AG04450 (cell line): ENCODE results near the gene NSD1. TPM values are rescaled to one million over a fixed set of nuclear protein-coding genes. Genes with fewer than 3 reads are reported as not detected.

Experiments
- CTCF ChIA-PET: fragments of 300-600, 350-600 bp; formaldehyde crosslinking; extraction: SDS; loops from one replicate; lab custom pipeline; 2022; ENCODE audit warnings: antibody characterized with exemption, inconsistent platforms; lab: Charles Lee
- POLR2A ChIA-PET: fragments of 350-600 bp; formaldehyde crosslinking; extraction: SDS; loops from one replicate; lab custom pipeline; 2021; ENCODE audit warnings: antibody characterized with exemption, inconsistent platforms; lab: Yijun Ruan, JAX
- DNase-seq: peaks from one replicate; pipeline ENCODE4 v3.0.0-alpha.2; 2011; ENCODE audit warnings: low read depth, low spot score
- H3K27ac ChIP-seq: one replicate; pipeline ENCODE4 v1.5.1; 2012; ENCODE audit warnings: low read depth, low read length, control low read depth
- H3K27me3 ChIP-seq: one replicate; pipeline ENCODE4 v1.6.0; 2012; ENCODE audit warnings: low read length; ENCODE audit not compliant: control insufficient read depth, insufficient read depth
- H3K4me3 ChIP-seq: 2 replicates; pipeline ENCODE4 v1.5.1; 2011; ENCODE audit warnings: mild to moderate bottlenecking, low read depth, low read length, control low read depth
- H3K9me3 ChIP-seq: 2 replicates; pipeline ENCODE4 v1.5.1; 2012; ENCODE audit warnings: low read length; ENCODE audit not compliant: control insufficient read depth, insufficient read depth
- polyA plus RNA-seq: library from polyadenylated mRNA; depleted of rRNA; stranded (reverse); fragments of >200 nt; gene quantifications from 2 replicates; pipeline ENCODE4 v1.2.3, GENCODE V29; 2011
- TF ChIP-seq, protein P1 (sequence below): IDR thresholded peaks from 2 replicates; pipeline ENCODE4 v1.5.1; 2011; ENCODE audit warnings: low read depth, low read length, control low read depth, inconsistent platforms

Gene NSD1
- polyA plus RNA-seq, 1 experiment: 33.4 TPM

GRCh38 chr5:177095088-177095669 lies 38.4 kb upstream of the NSD1 start:
- ChIA-PET CTCF (interaction anchor here (0.7 to 2.1 kb wide), 2 partner anchors 17 to 24 kb away, joined by 4 to 6 read pairs; no protein-coding TSS in a partner anchor), POLR2A (interaction anchor here (0.8 to 1.4 kb wide), 2 partner anchors 9 to 15 kb away, joined by 4 read pairs; no protein-coding TSS in a partner anchor)
- Histone ChIP-seq H3K27me3 (no peaks in the 10 kb centered on the region), H3K27ac (peak overlapping the region; percentile 90), H3K4me3 (no peak overlapping the region), H3K9me3 (no peaks in the 10 kb centered on the region; the same call in 1 of the 2 replicates)
- DNase-seq: no peak
- TF ChIP-seq, protein P1, sequence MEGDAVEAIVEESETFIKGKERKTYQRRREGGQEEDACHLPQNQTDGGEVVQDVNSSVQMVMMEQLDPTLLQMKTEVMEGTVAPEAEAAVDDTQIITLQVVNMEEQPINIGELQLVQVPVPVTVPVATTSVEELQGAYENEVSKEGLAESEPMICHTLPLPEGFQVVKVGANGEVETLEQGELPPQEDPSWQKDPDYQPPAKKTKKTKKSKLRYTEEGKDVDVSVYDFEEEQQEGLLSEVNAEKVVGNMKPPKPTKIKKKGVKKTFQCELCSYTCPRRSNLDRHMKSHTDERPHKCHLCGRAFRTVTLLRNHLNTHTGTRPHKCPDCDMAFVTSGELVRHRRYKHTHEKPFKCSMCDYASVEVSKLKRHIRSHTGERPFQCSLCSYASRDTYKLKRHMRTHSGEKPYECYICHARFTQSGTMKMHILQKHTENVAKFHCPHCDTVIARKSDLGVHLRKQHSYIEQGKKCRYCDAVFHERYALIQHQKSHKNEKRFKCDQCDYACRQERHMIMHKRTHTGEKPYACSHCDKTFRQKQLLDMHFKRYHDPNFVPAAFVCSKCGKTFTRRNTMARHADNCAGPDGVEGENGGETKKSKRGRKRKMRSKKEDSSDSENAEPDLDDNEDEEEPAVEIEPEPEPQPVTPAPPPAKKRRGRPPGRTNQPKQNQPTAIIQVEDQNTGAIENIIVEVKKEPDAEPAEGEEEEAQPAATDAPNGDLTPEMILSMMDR: no peak

DNA sequence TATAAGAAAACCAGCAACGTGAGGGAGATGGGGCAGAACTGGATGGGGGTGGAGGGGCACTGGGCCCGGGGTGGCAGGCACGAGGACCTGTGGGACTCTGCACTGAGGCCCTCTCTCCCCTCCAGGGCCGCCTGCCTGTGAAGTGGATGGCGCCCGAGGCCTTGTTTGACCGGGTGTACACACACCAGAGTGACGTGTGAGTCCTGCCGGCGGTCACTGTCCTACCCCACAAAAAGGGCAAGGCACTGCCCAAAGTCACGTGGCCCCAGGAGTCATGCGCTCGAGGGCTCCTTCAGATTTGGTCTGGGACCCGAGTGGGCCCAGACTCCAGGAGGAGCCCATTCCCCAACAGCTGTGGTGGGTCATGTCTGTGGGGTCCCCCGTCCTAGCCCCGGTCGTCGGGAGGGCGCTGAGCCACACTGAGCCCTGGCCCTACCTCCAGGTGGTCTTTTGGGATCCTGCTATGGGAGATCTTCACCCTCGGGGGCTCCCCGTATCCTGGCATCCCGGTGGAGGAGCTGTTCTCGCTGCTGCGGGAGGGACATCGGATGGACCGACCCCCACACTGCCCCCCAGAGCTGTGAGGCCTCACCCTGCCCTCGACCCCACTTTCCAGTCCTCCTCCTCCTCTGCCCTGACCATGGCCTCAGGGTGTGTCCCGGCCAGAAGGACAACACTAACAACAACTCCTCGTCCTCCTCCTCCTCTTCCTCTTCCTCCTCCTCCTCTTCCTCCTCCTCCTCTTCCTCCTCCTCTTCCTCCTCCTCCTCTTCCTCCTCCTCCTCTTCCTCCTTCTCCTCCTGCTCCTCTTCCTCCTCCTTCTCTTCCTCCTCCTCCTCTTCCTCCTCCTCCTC lies 37.2 kb upstream of the NSD1 start:
- Histone ChIP-seq H3K27me3 (no peaks in the 10 kb centered on the region), H3K9me3 (no peaks in the 10 kb centered on the region; the same call in 1 of the 2 replicates), H3K27ac (no peak overlapping the region), H3K4me3 (no peak overlapping the region)
- CTCF ChIA-PET: interaction anchor here (1.6 to 3.4 kb wide), 3 partner anchors 16 to 25 kb away, joined by 5 to 25 read pairs (median 6); no protein-coding TSS in a partner anchor
- no peak for DNase-seq
- TF ChIP-seq, protein P1: no peak
- POLR2A ChIA-PET: no interaction called here

- H3K4me3 ChIP-seq: no peak overlapping the region
- ChIA-PET CTCF (interaction anchor here (1.2 to 3.4 kb wide), 4 partner anchors 10 to 437 kb away, joined by 3 to 25 read pairs (median 9); partner anchors contain the start of gene FGFR4), POLR2A (interaction anchor here (0.9 kb wide), 1 partner anchor 13 kb away, joined by 3 read pairs; no protein-coding TSS in a partner anchor)
- TF ChIP-seq, protein P1: no peak
- H3K27ac ChIP-seq: no peak overlapping the region
- no peaks in the 10 kb centered on the region for H3K27me3 ChIP-seq
- H3K9me3 ChIP-seq: no peaks in the 10 kb centered on the region; the same call in 1 of the 2 replicates
- DNase-seq: no peak
These were observed 36.3 kb upstream of the NSD1 start for GRCh38 chr5:177097016-177097985.

DNA sequence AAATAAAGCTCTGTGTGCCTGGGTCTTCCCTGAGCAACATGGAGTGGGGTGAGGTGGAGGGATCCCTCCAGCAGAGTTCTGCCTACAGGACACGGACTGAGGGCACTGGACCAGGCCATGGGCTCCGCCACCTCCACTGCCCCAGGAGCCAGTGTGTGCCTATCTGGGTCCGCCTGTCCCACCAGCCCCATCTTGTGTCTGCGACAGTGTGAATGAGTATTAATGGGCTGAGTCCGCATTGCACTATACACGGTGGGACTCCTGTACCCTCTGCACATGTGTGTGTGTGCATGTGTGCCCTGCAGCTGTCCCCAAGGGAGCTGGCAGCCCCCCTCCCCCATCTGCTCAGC lies 35.5 kb upstream of the NSD1 start:
- peak overlapping the region; percentile 84 for H3K27ac ChIP-seq
- POLR2A ChIA-PET: interaction anchor here (0.7 to 1.2 kb wide), 4 partner anchors 12 to 211 kb away, joined by 3 to 5 read pairs (median 3); partner anchors contain the start of gene FGFR4
- CTCF ChIA-PET: interaction anchor here (1.2 to 3.4 kb wide), 6 partner anchors 11 to 437 kb away, joined by 3 to 25 read pairs (median 7); partner anchors contain the start of gene FGFR4
- no peaks in the 10 kb centered on the region for H3K27me3 ChIP-seq
- no peaks in the 10 kb centered on the region; the same call in 1 of the 2 replicates for H3K9me3 ChIP-seq
- no peak overlapping the region for H3K4me3 ChIP-seq
- TF ChIP-seq, protein P1: no peak
- DNase-seq: no peak
